AML-193 (cell line): Measurements from ENCODE around the gene KLHL25.

ENCODE experiments used
- DNase-seq, 2 experiments: peaks; one replicate each; lab custom pipeline; 2025; lab: John Stamatoyannopoulos, UW

Gene KLHL25

GRCh38 chr15:85717212-85717611 is 77.5 kb downstream of the KLHL25 start:
- no peak for DNase-seq

- DNase-seq: no peak
These were observed 78.5 kb downstream of the KLHL25 start for GRCh38 chr15:85716261-85716660.

- no peak for DNase-seq
These were observed 83.0 kb downstream of the KLHL25 start for GRCh38 chr15:85711580-85712192.

- DNase-seq: no peak
These were observed 84.3 kb downstream of the KLHL25 start for GRCh38 chr15:85710340-85710842.
